Measurements from ENCODE around the gene CCDC142.
A peak's percentile ranks its signal among the peaks of the same experiment; 100 is the strongest.

Gene CCDC142

DNA sequence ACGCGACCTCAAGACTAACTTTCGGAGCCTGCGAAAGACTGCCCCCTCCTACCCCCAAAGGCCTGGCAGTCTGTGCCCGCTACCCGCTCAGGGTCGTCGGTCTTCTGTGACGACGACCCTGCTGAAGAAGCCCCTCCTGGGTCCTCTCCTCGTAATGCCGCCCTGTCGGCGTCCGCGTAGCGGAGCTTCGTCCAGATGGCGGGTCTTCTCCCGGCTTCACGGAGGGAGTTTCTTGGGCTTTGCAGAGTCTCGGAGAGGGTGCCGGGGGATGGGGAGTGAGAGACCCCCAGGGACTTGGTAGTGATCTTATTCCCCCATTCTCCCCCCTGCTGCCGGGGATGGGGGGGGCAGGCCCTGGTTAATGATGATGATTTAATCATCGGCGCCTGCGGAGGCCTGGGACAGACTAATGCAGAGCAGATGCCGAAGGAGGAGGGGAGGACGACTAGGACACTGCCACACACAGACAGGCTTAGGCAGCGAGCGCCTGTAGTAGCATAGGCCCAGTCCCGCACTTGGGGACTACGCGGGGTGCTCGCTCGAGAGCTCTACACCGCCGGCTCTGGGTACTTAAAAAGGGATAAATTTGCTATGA, 25.2 kb upstream of the CCDC142 start:
- H3K36me3 ChIP-seq (replicated peaks): peaks cover 8% of the 10 kb centered on the region
- H3K27me3 ChIP-seq (replicated peaks): peaks cover 19% of the 10 kb centered on the region
- TF ChIP-seq, protein P1, sequence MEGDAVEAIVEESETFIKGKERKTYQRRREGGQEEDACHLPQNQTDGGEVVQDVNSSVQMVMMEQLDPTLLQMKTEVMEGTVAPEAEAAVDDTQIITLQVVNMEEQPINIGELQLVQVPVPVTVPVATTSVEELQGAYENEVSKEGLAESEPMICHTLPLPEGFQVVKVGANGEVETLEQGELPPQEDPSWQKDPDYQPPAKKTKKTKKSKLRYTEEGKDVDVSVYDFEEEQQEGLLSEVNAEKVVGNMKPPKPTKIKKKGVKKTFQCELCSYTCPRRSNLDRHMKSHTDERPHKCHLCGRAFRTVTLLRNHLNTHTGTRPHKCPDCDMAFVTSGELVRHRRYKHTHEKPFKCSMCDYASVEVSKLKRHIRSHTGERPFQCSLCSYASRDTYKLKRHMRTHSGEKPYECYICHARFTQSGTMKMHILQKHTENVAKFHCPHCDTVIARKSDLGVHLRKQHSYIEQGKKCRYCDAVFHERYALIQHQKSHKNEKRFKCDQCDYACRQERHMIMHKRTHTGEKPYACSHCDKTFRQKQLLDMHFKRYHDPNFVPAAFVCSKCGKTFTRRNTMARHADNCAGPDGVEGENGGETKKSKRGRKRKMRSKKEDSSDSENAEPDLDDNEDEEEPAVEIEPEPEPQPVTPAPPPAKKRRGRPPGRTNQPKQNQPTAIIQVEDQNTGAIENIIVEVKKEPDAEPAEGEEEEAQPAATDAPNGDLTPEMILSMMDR (IDR thresholded peaks at IDR 0.05; ENCODE audit: low read depth, low read length, missing control alignments): no peak
- peak overlapping the region; percentile 100 for H3K4me3 ChIP-seq (ENCODE audit: low read depth, low read length)
- H3K27ac ChIP-seq: peak overlapping the region; percentile 97
- DNase-seq: no peak
- in situ Hi-C loops (cut with HindIII; ENCODE audit: low pct_ligation_motif_present, low sequenced_read_pairs): no loop called here

DNA sequence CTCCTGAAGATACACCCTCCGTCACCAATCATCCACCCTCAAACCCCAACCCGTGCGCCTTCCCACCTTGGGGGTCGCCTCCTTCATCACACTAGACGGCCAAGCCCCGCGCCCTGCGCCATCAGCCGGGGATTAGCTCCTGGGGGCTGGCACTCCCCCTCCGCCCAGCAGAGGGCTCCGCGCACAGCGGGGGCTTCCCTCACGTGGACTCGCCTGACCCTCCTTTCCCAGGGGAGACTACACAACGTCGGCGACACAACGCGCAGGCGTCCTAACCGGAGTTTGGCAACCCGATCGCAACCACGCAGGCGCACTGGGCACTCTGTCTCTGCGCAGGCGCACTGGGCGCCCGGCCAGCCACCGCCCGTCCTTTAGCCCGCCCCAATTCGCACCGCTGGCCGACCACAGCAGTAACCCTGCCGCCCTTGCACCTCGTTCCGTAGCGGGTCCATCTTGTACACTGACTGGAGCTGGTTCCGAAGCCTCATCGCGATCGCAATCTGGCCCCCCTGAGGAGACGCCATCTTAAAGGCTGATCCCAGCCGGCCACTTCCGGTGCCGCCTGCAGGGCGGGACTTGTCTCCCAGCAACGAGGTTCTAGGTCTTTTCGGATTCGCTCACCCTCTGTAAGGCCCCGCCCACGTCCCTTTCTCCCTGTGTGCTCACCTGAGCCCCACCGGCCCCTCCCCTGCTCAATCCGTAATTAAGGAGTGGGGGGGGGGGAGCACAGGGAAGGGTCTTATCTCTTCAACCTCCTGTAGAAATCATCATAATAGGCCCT, 24.5 kb upstream of the CCDC142 start, which contains the start of gene PCGF1:
PCGF1 (minus strand) TSS at position 551 of the 781 bp plus-strand sequence; CDS start at position 524, 27 bp downstream.
- H3K36me3 ChIP-seq (replicated peaks): peaks cover 8% of the 10 kb centered on the region
- in situ Hi-C loops (cut with HindIII; ENCODE audit: low pct_ligation_motif_present, low sequenced_read_pairs): no loop called here
- peak; percentile 97 for DNase-seq
- peak within 1 kb of the TSS; percentile 100 for H3K4me3 ChIP-seq (ENCODE audit: low read depth, low read length)
- TF ChIP-seq, protein P1 (IDR thresholded peaks at IDR 0.05; ENCODE audit: low read depth, low read length, missing control alignments): peak; percentile 63
- peaks cover 12% of the 10 kb centered on the region for H3K27me3 ChIP-seq (replicated peaks)
- H3K27ac ChIP-seq: peak within 1 kb of the TSS; percentile 97

GRCh38 chr2:74505448-74506246, 22.8 kb upstream of the CCDC142 start:
- Histone ChIP-seq H3K27me3 (replicated peaks) (no peaks in the 10 kb centered on the region), H3K4me3 (ENCODE audit: low read depth, low read length) (no peak overlapping the region), H3K36me3 (replicated peaks) (peaks cover 8% of the 10 kb centered on the region), H3K27ac (no peak overlapping the region)
- no peak for DNase-seq
- in situ Hi-C loops (cut with HindIII; ENCODE audit: low pct_ligation_motif_present, low sequenced_read_pairs): no loop called here
- TF ChIP-seq, protein P1 (IDR thresholded peaks at IDR 0.05; ENCODE audit: low read depth, low read length, missing control alignments): no peak

- H3K4me3 ChIP-seq (ENCODE audit: low read depth, low read length): peak overlapping the region; percentile 68
- H3K36me3 ChIP-seq (replicated peaks): peaks cover 8% of the 10 kb centered on the region
- TF ChIP-seq, protein P1 (IDR thresholded peaks at IDR 0.05; ENCODE audit: low read depth, low read length, missing control alignments): no peak
- in situ Hi-C loops (cut with HindIII; ENCODE audit: low pct_ligation_motif_present, low sequenced_read_pairs): no loop called here
- DNase-seq: no peak
- no peak overlapping the region for H3K27ac ChIP-seq
- peaks cover 7% of the 10 kb centered on the region for H3K27me3 ChIP-seq (replicated peaks)
These were observed 21.8 kb upstream of the CCDC142 start for GRCh38 chr2:74504591-74504990.

DNA sequence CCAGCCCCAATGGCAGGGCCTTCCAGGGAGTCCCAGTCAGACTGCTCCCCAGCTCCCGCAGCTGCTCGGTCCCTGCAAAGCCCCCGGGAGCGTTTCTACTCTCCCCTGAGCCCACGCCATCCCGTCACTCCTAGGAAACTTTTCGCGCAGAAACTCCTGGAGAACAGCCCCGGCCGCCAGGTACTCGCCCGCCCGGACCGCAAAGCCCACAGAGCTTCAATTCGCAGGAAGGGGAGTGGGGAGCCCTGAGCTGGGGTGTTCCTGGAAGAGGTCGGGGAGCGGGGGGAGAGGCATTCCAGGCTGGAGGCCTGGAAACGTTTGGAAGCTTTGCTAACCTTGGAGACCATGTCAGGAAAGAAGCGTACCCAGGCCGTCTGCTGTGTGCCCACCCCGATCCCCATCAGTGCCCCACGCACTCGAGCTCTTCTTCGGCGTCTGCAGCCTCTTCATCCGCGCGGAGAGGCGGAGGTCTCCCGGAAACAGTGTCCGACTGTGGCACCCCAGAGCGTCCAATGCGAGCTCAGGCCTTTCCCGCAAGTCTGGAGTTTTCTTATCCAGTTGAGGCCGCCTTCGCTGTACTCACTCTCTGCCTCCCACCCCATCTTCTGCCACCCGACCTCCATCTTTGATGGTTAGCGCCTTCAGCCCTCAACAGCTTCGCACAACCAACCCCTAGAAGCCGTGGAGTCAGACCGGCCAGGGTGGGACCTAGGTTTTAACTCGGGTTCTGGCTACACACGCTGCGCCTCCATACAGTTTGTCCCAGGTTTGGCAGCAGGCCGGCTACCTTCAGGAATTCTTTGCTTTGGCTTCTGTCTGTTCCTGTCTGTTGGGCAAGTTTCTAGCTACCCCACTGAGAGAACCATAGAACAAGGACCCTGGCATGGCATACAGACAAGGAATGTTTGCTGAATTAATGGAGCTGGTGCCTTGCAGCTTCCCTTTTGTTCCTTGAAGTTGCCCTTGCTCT, 21.0 kb upstream of the CCDC142 start:
- Histone ChIP-seq H3K4me3 (ENCODE audit: low read depth, low read length) (peak overlapping the region; percentile 68), H3K27ac (peak overlapping the region; percentile 72)
- in situ Hi-C loops (cut with HindIII; ENCODE audit: low pct_ligation_motif_present, low sequenced_read_pairs): no loop called here

More for the DNA sequence above, 21.0 kb upstream of the CCDC142 start:
- peaks cover 8% of the 10 kb centered on the region for H3K36me3 ChIP-seq (replicated peaks)
- DNase-seq: no peak
- peaks cover 14% of the 10 kb centered on the region for H3K27me3 ChIP-seq (replicated peaks)
- TF ChIP-seq, protein P1 (IDR thresholded peaks at IDR 0.05; ENCODE audit: low read depth, low read length, missing control alignments): no peak

All from brain microvascular endothelial cell (primary cell).